Ishikawa (cell line): ENCODE results near the gene RBPMS2.

Source experiments
- CEBPB ChIP-seq: IDR thresholded peaks from 2 replicates; pipeline ENCODE4 v1.6.1; 2012
- CREB1 ChIP-seq: IDR thresholded peaks from 2 replicates; pipeline ENCODE4 v1.6.1; 2012; ENCODE audit warnings: low read depth
- EP300 ChIP-seq: IDR thresholded peaks from 2 replicates; pipeline ENCODE4 v1.6.1; 2012; ENCODE audit warnings: borderline replicate concordance
- NFIC ChIP-seq: IDR thresholded peaks from 2 replicates; pipeline ENCODE4 v1.6.1; 2012
- RAD21 ChIP-seq: IDR thresholded peaks from 2 replicates; pipeline ENCODE4 v1.6.1; 2012; ENCODE audit warnings: low read depth
- TAF1 ChIP-seq: IDR thresholded peaks from 2 replicates; pipeline ENCODE4 v1.6.1; 2012; ENCODE audit warnings: low read depth, mild to moderate bottlenecking
- TF ChIP-seq, protein P1 (sequence below): IDR thresholded peaks from 2 replicates; pipeline ENCODE4 v1.6.1; 2012

DNA sequence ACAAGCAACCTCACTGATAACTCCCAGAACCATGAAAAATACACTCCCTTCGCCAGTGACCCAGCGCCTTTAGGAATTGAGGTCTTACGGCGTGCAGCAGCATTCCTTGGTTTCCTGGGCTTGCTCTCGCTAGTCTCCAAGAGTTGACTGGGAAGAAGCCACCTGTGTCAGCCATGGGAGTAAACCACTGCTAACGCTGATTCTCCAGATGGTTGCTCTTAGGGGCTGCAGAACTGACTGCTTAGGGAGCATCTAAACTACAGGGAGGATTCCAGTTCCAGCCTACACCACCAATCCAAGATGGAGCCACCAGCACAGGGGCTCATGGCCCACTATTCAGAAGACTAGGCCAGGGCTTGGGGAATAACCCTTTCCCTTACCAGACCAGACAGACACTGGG lies 2.4 kb downstream of the RBPMS2 start:
- TF ChIP-seq CREB1, result no peak
- TF ChIP-seq EP300, result no peak
- no peak for TF ChIP-seq CEBPB
- TF ChIP-seq, protein P1, sequence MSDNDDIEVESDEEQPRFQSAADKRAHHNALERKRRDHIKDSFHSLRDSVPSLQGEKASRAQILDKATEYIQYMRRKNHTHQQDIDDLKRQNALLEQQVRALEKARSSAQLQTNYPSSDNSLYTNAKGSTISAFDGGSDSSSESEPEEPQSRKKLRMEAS, result no peak
- TF ChIP-seq TAF1, result no peak
- TF ChIP-seq RAD21, result no peak
- TF ChIP-seq NFIC, result no peak
